Measurements from ENCODE around the gene MYL10.

DNA sequence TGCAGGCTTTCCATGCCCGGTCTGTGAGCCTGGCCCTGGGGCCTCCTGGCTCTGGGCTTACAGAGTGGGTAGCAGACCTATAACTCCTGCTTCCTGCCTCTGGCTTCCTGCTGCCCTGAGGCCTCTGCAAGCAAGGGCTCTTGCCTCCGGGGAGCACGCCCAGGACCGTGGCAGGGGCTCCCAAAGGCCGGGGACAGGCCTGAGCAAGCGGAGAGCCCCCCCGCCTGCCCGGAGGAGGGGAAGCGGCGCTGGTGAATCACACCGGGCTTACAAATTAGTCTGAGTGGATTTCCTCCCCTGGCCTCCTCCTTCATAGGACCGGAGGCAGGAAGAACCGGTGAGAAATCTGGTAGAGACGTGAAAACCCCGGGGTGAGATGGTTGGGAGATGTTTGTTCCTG lies 1.5 kb upstream of the MYL10 start:
- TF ChIP-seq, protein P1, sequence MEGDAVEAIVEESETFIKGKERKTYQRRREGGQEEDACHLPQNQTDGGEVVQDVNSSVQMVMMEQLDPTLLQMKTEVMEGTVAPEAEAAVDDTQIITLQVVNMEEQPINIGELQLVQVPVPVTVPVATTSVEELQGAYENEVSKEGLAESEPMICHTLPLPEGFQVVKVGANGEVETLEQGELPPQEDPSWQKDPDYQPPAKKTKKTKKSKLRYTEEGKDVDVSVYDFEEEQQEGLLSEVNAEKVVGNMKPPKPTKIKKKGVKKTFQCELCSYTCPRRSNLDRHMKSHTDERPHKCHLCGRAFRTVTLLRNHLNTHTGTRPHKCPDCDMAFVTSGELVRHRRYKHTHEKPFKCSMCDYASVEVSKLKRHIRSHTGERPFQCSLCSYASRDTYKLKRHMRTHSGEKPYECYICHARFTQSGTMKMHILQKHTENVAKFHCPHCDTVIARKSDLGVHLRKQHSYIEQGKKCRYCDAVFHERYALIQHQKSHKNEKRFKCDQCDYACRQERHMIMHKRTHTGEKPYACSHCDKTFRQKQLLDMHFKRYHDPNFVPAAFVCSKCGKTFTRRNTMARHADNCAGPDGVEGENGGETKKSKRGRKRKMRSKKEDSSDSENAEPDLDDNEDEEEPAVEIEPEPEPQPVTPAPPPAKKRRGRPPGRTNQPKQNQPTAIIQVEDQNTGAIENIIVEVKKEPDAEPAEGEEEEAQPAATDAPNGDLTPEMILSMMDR (IDR thresholded peaks at IDR 0.05), result no peak
- TF ChIP-seq POLR2A (IDR thresholded peaks at IDR 0.05), result no peak

All from body of pancreas (tissue), 4 donors.